Calu3 (cell line): ENCODE measurements around the gene ACE. TPM values are rescaled to one million over a fixed set of nuclear protein-coding genes. Genes with fewer than 3 reads are reported as not detected.

Experiments used
- BruUV-seq: library from RNA; stranded (reverse); fragments of 400-500 nt; replicated peaks from 2 replicates; lab custom pipeline; 2021; lab: Mats Ljungman, UMichigan
- CTCF ChIA-PET: fragments of 300-600 bp; sonication (Branson Sonifier 250); formaldehyde crosslinking; loops from one replicate; lab custom pipeline; 2022; ENCODE audit warnings: antibody characterized with exemption; lab: Charles Lee
- DNase-seq: peaks from one replicate; pipeline ENCODE4 v3.0.0; 2022
- H3K27ac Mint-ChIP-seq: one replicate; pipeline ENCODE4 v1.8.0; 2022; ENCODE audit warnings: mixed read lengths; ENCODE audit not compliant: unreplicated experiment
- H3K27me3 Mint-ChIP-seq: one replicate; pipeline ENCODE4 v1.8.0; 2022; ENCODE audit warnings: mixed read lengths; ENCODE audit not compliant: unreplicated experiment
- H3K36me3 Mint-ChIP-seq: one replicate; pipeline ENCODE4 v1.8.0; 2022; ENCODE audit warnings: mild to moderate bottlenecking, moderate library complexity, mixed read lengths; ENCODE audit not compliant: insufficient read depth, unreplicated experiment
- H3K4me1 Mint-ChIP-seq: one replicate; pipeline ENCODE4 v1.8.0; 2022; ENCODE audit warnings: mild to moderate bottlenecking, low read depth, mixed read lengths; ENCODE audit not compliant: unreplicated experiment
- H3K4me3 Mint-ChIP-seq: one replicate; pipeline ENCODE4 v1.8.0; 2022; ENCODE audit warnings: mild to moderate bottlenecking, low read depth, moderate library complexity, mixed read lengths; ENCODE audit not compliant: unreplicated experiment
- H3K9me3 Mint-ChIP-seq: one replicate; pipeline ENCODE4 v1.8.0; 2022; ENCODE audit warnings: low read depth, mixed read lengths; ENCODE audit not compliant: unreplicated experiment
- intact Hi-C: fragments of 100-400 bp; cut with micrococcal nuclease; formaldehyde crosslinking; loops from one replicate; pipeline ENCODE4 v1.10.0; 2022; ENCODE audit not compliant: unreplicated experiment
- total RNA-seq: library from RNA; stranded (reverse); gene quantifications from 2 replicates; pipeline ENCODE4 v1.2.3, GENCODE V29; 2022
- TF ChIP-seq, protein P1 (sequence below): fragments of 200-600 bp; IDR thresholded peaks from one replicate; pipeline ENCODE4 v1.8.0; 2022; ENCODE audit warnings: antibody characterized with exemption; ENCODE audit not compliant: unreplicated experiment

Gene ACE
- total RNA-seq, 1 experiment from 2014 or later = 5.9 TPM

- H3K4me3 Mint-ChIP-seq = no peak overlapping the region
- no peaks in the 10 kb centered on the region for H3K27me3 Mint-ChIP-seq
- DNase-seq = no peak
- H3K4me1 Mint-ChIP-seq = no peaks in the 10 kb centered on the region
- H3K9me3 Mint-ChIP-seq = no peaks in the 10 kb centered on the region
- intact Hi-C loops = no loop called here
- no peaks in the 10 kb centered on the region for H3K36me3 Mint-ChIP-seq
- TF ChIP-seq, protein P1, sequence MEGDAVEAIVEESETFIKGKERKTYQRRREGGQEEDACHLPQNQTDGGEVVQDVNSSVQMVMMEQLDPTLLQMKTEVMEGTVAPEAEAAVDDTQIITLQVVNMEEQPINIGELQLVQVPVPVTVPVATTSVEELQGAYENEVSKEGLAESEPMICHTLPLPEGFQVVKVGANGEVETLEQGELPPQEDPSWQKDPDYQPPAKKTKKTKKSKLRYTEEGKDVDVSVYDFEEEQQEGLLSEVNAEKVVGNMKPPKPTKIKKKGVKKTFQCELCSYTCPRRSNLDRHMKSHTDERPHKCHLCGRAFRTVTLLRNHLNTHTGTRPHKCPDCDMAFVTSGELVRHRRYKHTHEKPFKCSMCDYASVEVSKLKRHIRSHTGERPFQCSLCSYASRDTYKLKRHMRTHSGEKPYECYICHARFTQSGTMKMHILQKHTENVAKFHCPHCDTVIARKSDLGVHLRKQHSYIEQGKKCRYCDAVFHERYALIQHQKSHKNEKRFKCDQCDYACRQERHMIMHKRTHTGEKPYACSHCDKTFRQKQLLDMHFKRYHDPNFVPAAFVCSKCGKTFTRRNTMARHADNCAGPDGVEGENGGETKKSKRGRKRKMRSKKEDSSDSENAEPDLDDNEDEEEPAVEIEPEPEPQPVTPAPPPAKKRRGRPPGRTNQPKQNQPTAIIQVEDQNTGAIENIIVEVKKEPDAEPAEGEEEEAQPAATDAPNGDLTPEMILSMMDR = no peak
- no TSS peak for BruUV-seq
- no peak overlapping the region for H3K27ac Mint-ChIP-seq
- CTCF ChIA-PET = no interaction called here
Measured at GRCh38 chr17:63488851-63489250, 12.0 kb downstream of the ACE start.

DNA sequence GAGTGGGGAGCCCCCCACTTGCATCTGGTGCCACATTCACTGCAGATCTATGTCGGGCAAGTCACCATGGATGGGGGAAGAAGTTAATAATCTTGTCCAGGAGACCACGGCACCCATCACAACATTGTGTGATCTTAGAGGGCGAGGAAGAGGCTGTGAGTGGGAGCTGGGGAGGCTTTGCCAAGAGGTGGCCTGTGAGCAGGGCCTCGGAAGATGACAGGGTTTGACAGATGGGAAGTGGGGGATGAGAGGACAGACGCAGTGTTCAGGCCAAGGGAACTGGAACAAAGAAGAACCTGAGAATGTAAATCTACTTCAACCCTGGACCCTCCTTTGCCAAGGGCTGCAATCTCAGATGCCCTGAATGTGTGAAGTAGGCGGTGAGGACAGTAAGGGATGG lies 12.4 kb downstream of the ACE start:
- CTCF ChIA-PET = no interaction called here
- no peaks in the 10 kb centered on the region for H3K27me3 Mint-ChIP-seq
- no peaks in the 10 kb centered on the region for H3K9me3 Mint-ChIP-seq
- H3K4me1 Mint-ChIP-seq = no peaks in the 10 kb centered on the region
- TF ChIP-seq, protein P1 = no peak
- no peak for DNase-seq
- intact Hi-C loops = no loop called here
- no peak overlapping the region for H3K4me3 Mint-ChIP-seq
- no TSS peak for BruUV-seq
- no peaks in the 10 kb centered on the region for H3K36me3 Mint-ChIP-seq
- no peak overlapping the region for H3K27ac Mint-ChIP-seq

GRCh38 chr17:63490329-63490728 lies 13.5 kb downstream of the ACE start:
- no TSS peak for BruUV-seq
- Mint-ChIP-seq H3K9me3 (no peaks in the 10 kb centered on the region), H3K27ac (no peak overlapping the region), H3K27me3 (no peaks in the 10 kb centered on the region), H3K4me3 (no peak overlapping the region), H3K4me1 (no peaks in the 10 kb centered on the region), H3K36me3 (no peaks in the 10 kb centered on the region)
- DNase-seq = no peak
- intact Hi-C loops = no loop called here
- CTCF ChIA-PET = no interaction called here
- TF ChIP-seq, protein P1 = no peak

DNA sequence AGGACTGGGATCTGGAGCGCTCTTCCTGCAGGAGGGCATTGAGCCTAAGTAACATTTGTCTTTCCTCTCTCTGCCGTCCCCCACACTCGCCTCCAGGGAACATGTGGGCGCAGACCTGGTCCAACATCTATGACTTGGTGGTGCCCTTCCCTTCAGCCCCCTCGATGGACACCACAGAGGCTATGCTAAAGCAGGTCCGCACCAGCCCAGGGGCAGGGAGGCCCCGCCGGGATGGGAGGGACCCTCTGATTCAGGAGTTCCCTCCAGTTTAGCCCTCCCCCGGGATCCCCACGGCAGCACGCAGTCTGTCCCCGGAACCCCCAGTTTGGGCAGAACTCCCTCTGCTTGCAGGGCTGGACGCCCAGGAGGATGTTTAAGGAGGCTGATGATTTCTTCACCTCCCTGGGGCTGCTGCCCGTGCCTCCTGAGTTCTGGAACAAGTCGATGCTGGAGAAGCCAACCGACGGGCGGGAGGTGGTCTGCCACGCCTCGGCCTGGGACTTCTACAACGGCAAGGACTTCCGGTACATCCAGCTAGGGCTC lies 14.1 kb downstream of the ACE start:
- no peak overlapping the region for H3K27ac Mint-ChIP-seq
- no peak overlapping the region for H3K4me3 Mint-ChIP-seq
- intact Hi-C loops = no loop called here
- no TSS peak for BruUV-seq
- no peaks in the 10 kb centered on the region for H3K36me3 Mint-ChIP-seq
- DNase-seq = no peak
- TF ChIP-seq, protein P1 = no peak
- H3K9me3 Mint-ChIP-seq = no peaks in the 10 kb centered on the region
- H3K27me3 Mint-ChIP-seq = no peaks in the 10 kb centered on the region
- H3K4me1 Mint-ChIP-seq = no peaks in the 10 kb centered on the region
- CTCF ChIA-PET = no interaction called here
